H9 (cell line): Measurements from ENCODE around the gene WRAP73. TPM values are rescaled to one million over a fixed set of nuclear protein-coding genes. Genes with fewer than 3 reads are reported as not detected.

Source experiments
- DNase-seq: peaks from one replicate; pipeline ENCODE4 v3.0.0-alpha.2; 2017
- H2AFZ ChIP-seq: one replicate; pipeline ENCODE4 v1.6.1; 2013; ENCODE audit warnings: mild to moderate bottlenecking, low read length, control low read depth, moderate library complexity
- H2AK5ac ChIP-seq: 2 replicates; pipeline ENCODE4 v1.6.1; 2013; ENCODE audit warnings: low read length, control low read depth, mixed read lengths; ENCODE audit not compliant: insufficient read length
- H2BK120ac ChIP-seq: one replicate; pipeline ENCODE4 v1.6.1; 2013; ENCODE audit warnings: low read depth, mild to moderate bottlenecking, low read length, control low read depth, inconsistent platforms; ENCODE audit not compliant: poor library complexity, severe bottlenecking
- H2BK12ac ChIP-seq: 2 replicates; pipeline ENCODE4 v1.6.1; 2013; ENCODE audit warnings: low read length, control low read depth, mixed read lengths, low read depth; ENCODE audit not compliant: insufficient read length
- H2BK15ac ChIP-seq: 2 replicates; pipeline ENCODE4 v1.6.1; 2013; ENCODE audit warnings: low read depth, low read length, control low read depth
- H2BK20ac ChIP-seq: one replicate; pipeline ENCODE4 v1.6.1; 2013; ENCODE audit warnings: low read depth, mild to moderate bottlenecking, low read length, control low read depth, inconsistent platforms; ENCODE audit not compliant: poor library complexity, severe bottlenecking
- H2BK5ac ChIP-seq: 2 replicates; pipeline ENCODE4 v1.6.1; 2013; ENCODE audit warnings: low read length, control low read depth, mixed read lengths; ENCODE audit not compliant: insufficient read length
- H3K14ac ChIP-seq: 2 replicates; pipeline ENCODE4 v1.6.1; 2013; ENCODE audit warnings: low read length, control low read depth; ENCODE audit not compliant: insufficient read depth
- H3K18ac ChIP-seq: 2 replicates; pipeline ENCODE4 v1.6.1; 2013; ENCODE audit warnings: low read depth, mild to moderate bottlenecking, mixed read lengths, low read length, control low read depth; ENCODE audit not compliant: insufficient read length
- H3K23ac ChIP-seq: 2 replicates; pipeline ENCODE4 v1.6.1; 2013; ENCODE audit warnings: low read length, control low read depth, mixed read lengths, low read depth; ENCODE audit not compliant: insufficient read length
- H3K23me2 ChIP-seq: 2 replicates; pipeline ENCODE4 v1.6.1; 2013; ENCODE audit warnings: low read depth, mild to moderate bottlenecking, mixed read lengths, low read length, control low read depth; ENCODE audit not compliant: insufficient read length, poor library complexity, severe bottlenecking
- H3K27ac ChIP-seq: 2 replicates; pipeline ENCODE4 v1.5.1; 2013; ENCODE audit warnings: low read length, control low read depth, mixed read lengths, low read depth; ENCODE audit not compliant: insufficient read length
- H3K27me3 ChIP-seq: 2 replicates; pipeline ENCODE4 v1.6.1; 2013; ENCODE audit warnings: low read length, control low read depth, inconsistent platforms; ENCODE audit not compliant: insufficient read depth
- H3K4ac ChIP-seq: 2 replicates; pipeline ENCODE4 v1.6.1; 2013; ENCODE audit warnings: low read depth, mild to moderate bottlenecking, control low read depth, inconsistent platforms, low read length, moderate library complexity
- H3K4me1 ChIP-seq: 2 replicates; pipeline ENCODE4 v1.6.1; 2013; ENCODE audit warnings: low read length, control low read depth, inconsistent platforms; ENCODE audit not compliant: insufficient read depth
- H3K4me2 ChIP-seq: 2 replicates; pipeline ENCODE4 v1.6.1; 2013; ENCODE audit warnings: low read length, control low read depth, mixed read lengths; ENCODE audit not compliant: insufficient read length, insufficient read depth
- H3K56ac ChIP-seq: 2 replicates; pipeline ENCODE4 v1.6.1; 2013; ENCODE audit warnings: low read depth, mild to moderate bottlenecking, mixed read lengths, low read length, control low read depth; ENCODE audit not compliant: insufficient read length
- H3K79me1 ChIP-seq: 2 replicates; pipeline ENCODE4 v1.6.1; 2013; ENCODE audit warnings: low read depth, mild to moderate bottlenecking, moderate library complexity, low read length, control low read depth, inconsistent platforms; ENCODE audit not compliant: insufficient read depth, poor library complexity, severe bottlenecking
- H3K79me2 ChIP-seq: 2 replicates; pipeline ENCODE4 v1.6.1; 2013; ENCODE audit warnings: low read length, control low read depth, inconsistent platforms; ENCODE audit not compliant: insufficient read depth
- H3K9ac ChIP-seq: 2 replicates; pipeline ENCODE4 v1.6.1; 2013; ENCODE audit warnings: low read length, control low read depth, mixed read lengths; ENCODE audit not compliant: insufficient read length; ENCODE audit errors: extremely low read depth
- H3K9me3 ChIP-seq: one replicate; pipeline ENCODE4 v1.6.1; 2013; ENCODE audit warnings: low read depth, low read length, inconsistent platforms; ENCODE audit not compliant: control insufficient read depth
- H3T11ph ChIP-seq: one replicate; pipeline ENCODE4 v1.6.1; 2013; ENCODE audit warnings: mild to moderate bottlenecking, low read length, control low read depth, inconsistent platforms
- H4K20me1 ChIP-seq: one replicate; pipeline ENCODE4 v1.6.1; 2013; ENCODE audit not compliant: control insufficient read depth, insufficient read length, insufficient read depth
- H4K5ac ChIP-seq: 2 replicates; pipeline ENCODE4 v1.6.1; 2013; ENCODE audit warnings: low read depth, mild to moderate bottlenecking, mixed read lengths, low read length, control low read depth; ENCODE audit not compliant: insufficient read length
- H4K8ac ChIP-seq: replicated peaks from 2 replicates; pipeline ENCODE4 v1.6.1; 2013; ENCODE audit warnings: low read length, control low read depth, mixed read lengths, low read depth; ENCODE audit not compliant: insufficient read length
- H4K91ac ChIP-seq: 2 replicates; pipeline ENCODE4 v1.6.1; 2013; ENCODE audit warnings: low read depth, mild to moderate bottlenecking, moderate library complexity, mixed read lengths, low read length, control low read depth; ENCODE audit not compliant: insufficient read length
- H3K27ac Mint-ChIP-seq, 3 experiments: 2 replicates in 2 of 3; 3 replicates in 1 of 3; pipeline ENCODE4 v1.8.0; 2020 to 2021; ENCODE audit warnings: mixed read lengths in 3 of 3, mild to moderate bottlenecking in 1 of 3, moderate library complexity in 1 of 3
- H3K27me3 Mint-ChIP-seq: 2 replicates; pipeline ENCODE4 v1.8.0; 2021; ENCODE audit warnings: low read depth, mild to moderate bottlenecking, moderate library complexity, mixed read lengths
- H3K36me3 Mint-ChIP-seq, 3 experiments: 2 replicates in 2 of 3; 3 replicates in 1 of 3; pipeline ENCODE4 v1.8.0; 2020 to 2021; ENCODE audit warnings: low read depth in 3 of 3, mixed read lengths in 3 of 3; ENCODE audit not compliant: insufficient read depth in 1 of 3
- H3K4me1 Mint-ChIP-seq, 2 experiments: 2 replicates each; pipeline ENCODE4 v1.8.0; 2020; ENCODE audit warnings: mixed read lengths in 2 of 2
- H3K4me3 Mint-ChIP-seq, 2 experiments: 2 replicates in 1 of 2; 3 replicates in 1 of 2; pipeline ENCODE4 v1.8.0; 2020 to 2021; ENCODE audit warnings: mild to moderate bottlenecking in 2 of 2, mixed read lengths in 2 of 2, moderate library complexity in 1 of 2
- H3K9me3 Mint-ChIP-seq, 2 experiments: 2 replicates in 1 of 2; 3 replicates in 1 of 2; pipeline ENCODE4 v1.8.0; 2020; ENCODE audit warnings: mild to moderate bottlenecking in 2 of 2, mixed read lengths in 2 of 2, moderate library complexity in 1 of 2
- CTCF ChIP-seq: fragments of 200-600 bp; sonication (generic); conservative IDR thresholded peaks from 3 replicates; pipeline ENCODE4 v1.8.0; 2021; ENCODE audit warnings: antibody characterized with exemption, mild to moderate bottlenecking
- WGBS: extraction: QIAGEN DNeasy Blood & Tissue Kit; methylation state at CpG from one replicate; pipeline ENCODE4 v1.1.7; 2013; ENCODE audit warnings: missing lambda C conversion rate, low lambda C conversion rate, mixed read lengths; ENCODE audit not compliant: insufficient read length; ENCODE audit errors: extremely low coverage; 5-methylcytosine and 5-hydroxymethylcytosine counted together
- total RNA-seq: library from RNA; stranded (reverse); gene quantifications from 2 replicates; pipeline ENCODE4 v1.2.1, GENCODE V29; 2021

Gene WRAP73
- total RNA-seq, 1 experiment from 2014 or later, result 28.4 TPM

- no peak overlapping the region for H2BK12ac ChIP-seq
- no peak overlapping the region for H3T11ph ChIP-seq
- H2BK120ac ChIP-seq, result no peak overlapping the region
- H3K4me1 ChIP-seq, result peaks cover 3% of the 10 kb centered on the region; the same call in 1 of the 2 replicates
- H3K56ac ChIP-seq, result no peak overlapping the region
- no peak overlapping the region for H3K4ac ChIP-seq
- Mint-ChIP-seq H3K4me1 (peaks cover 13 to 18% of the 10 kb centered on the region in 2 experiments), H3K36me3 (no peaks in the 10 kb centered on the region; a peak in 2 of 7 replicates), H3K27ac (peak overlapping the region in 1 of 3 experiments; percentile 73; a peak in 1 of 7 replicates), H3K27me3 (no peaks in the 10 kb centered on the region), H3K4me3 (no peak overlapping the region; a peak in 1 of 5 replicates), H3K9me3 (no peaks in the 10 kb centered on the region)
- H3K79me1 ChIP-seq, result no peaks in the 10 kb centered on the region
- H3K27ac ChIP-seq, result no peak overlapping the region
- no peak for DNase-seq
- no peaks in the 10 kb centered on the region for H3K9me3 ChIP-seq
- no peaks in the 10 kb centered on the region for H3K23me2 ChIP-seq
- H2AK5ac ChIP-seq, result no peak overlapping the region
- no peak overlapping the region for H2BK20ac ChIP-seq
- H3K18ac ChIP-seq, result no peak overlapping the region
- H3K27me3 ChIP-seq, result no peaks in the 10 kb centered on the region
- no peak for TF ChIP-seq CTCF
- H4K5ac ChIP-seq, result no peak overlapping the region
- no peak overlapping the region for H4K8ac ChIP-seq
- H3K9ac ChIP-seq, result no peak overlapping the region
- no peak overlapping the region; the same call in 1 of the 2 replicates for H3K14ac ChIP-seq
- no peak overlapping the region for H2BK15ac ChIP-seq
- H3K79me2 ChIP-seq, result no peaks in the 10 kb centered on the region
- H2AFZ ChIP-seq, result no peak overlapping the region
- H2BK5ac ChIP-seq, result no peak overlapping the region
- WGBS, result no CpG with 5 or more reads among the region's 16 CpGs
- H3K4me2 ChIP-seq, result no peak overlapping the region
- H3K23ac ChIP-seq, result no peak overlapping the region
- H4K91ac ChIP-seq, result no peak overlapping the region
- no peaks in the 10 kb centered on the region for H4K20me1 ChIP-seq
Observed at GRCh38 chr1:3599286-3599811, 50.6 kb downstream of the WRAP73 start.
